ENCODE data around the gene DDX31. TPM values are rescaled to one million over a fixed set of nuclear protein-coding genes. Genes with fewer than 3 reads are reported as not detected.

DDX31 gene
- 9.4 and 9.6 TPM in 2 replicates for total RNA-seq

GRCh38 chr9:132669698-132670456, at the start of gene DDX31:
Gene DDX31 (minus strand): TSS chr9:132669983. CDS start chr9:132669934, 49 bp downstream.

DNA sequence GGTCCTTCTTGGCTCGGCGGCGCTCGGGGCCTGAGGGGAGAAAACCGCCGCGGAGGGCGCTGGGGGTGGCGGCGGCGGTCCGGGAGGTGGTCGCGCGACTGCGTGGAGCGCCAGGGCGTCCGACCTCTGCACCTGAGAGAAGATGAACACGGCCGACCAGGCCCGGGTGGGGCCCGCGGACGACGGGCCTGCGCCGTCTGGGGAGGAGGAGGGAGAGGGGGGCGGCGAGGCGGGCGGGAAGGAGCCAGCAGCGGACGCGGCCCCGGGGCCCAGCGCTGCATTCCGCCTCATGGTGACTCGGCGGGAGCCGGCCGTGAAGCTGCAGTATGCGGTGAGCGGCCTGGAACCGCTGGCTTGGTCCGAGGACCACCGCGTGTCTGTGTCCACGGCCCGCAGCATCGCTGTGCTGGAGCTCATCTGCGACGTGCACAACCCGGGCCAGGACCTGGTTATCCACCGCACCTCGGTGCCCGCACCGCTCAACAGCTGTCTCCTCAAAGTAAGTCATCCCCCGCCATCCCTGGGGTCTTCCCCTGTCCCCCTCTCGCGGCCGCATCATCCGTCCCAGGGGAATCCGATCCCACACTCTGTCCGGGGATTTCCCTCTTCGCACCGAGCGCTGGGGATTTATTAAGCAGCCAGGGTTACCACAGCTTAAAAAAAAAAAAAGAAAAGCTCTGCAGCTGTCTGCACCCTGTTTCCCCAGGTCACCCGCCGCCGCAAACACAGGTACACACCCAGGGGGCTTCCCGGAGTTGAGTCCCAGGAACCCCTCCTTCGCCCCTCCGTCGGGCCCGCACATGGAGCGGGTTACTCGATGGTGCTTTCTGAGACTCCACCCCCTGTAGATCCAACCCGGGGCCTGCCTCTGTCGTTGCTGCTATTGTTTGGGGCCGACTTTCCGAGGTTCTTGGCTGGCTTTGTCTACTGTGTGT, 941 bp upstream of the DDX31 start, which contains the start of gene GTF3C4:
Gene GTF3C4, plus strand, starts transcription at position 8 of the 935 bp plus-strand sequence. Its CDS starts 135 bp downstream, at position 143.

DNA sequence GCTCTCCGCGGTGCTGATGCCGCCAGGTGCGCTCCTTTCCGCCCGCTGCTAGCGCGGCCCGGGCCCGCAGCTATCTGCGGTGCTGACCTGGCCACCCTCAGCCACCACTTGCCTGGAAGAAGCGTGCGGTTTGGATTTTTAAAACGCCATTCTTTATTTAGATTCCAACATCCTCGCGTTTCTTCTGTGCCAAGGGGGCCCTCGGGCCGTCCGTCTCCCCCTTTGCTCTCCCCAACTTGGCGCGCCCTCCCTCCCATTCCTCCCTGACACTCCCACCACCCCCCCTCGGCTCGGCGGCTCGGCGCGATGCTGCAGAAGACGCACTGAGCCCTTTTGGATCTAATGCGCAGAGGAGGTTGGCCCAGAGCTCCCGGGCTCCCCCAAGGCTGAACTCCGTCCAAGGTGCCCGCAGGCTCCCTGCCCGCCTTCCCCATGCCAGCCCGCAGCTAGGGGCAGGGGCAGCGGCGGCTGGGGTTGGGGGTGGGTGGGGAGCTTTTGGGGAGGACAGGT, 87.5 kb downstream of the DDX31 start, which contains the start of gene BARHL1:
Gene BARHL1, plus strand, starts transcription at position 331 of the 510 bp plus-strand sequence. CDS start 192 bp downstream, outside the sequence.

Other genes starting within 250 kb of the DDX31 start
- gene BARHL1, start 87.4 kb downstream of the DDX31 start, total RNA-seq, result not detected in 2 replicates
- gene GTF3C4, start 481 bp upstream of the DDX31 start, total RNA-seq, result 9.0 and 10.1 TPM in 2 replicates
- 0.40 and 0.56 TPM in 2 replicates for gene AK8, start 208.3 kb upstream of the DDX31 start, total RNA-seq
- 3.3 and 3.7 TPM in 2 replicates for gene SPACA9, start 208.9 kb upstream of the DDX31 start, total RNA-seq

Measured in aortic smooth muscle cell (primary cell).